Fibroblast of skin of right quadriceps (primary cell): ENCODE results near the gene ELOVL3.
A peak's percentile ranks its signal among the peaks of the same experiment; 100 is the strongest.
"Not testable (repeated sequence)": the region's sequence is repeated elsewhere in the genome, so short reads cannot be mapped to it uniquely, and the experiment has no call there.

Experiments
- DNase-seq: peaks from one replicate; pipeline ENCODE4 v3.0.0-alpha.2; 2013

Gene ELOVL3

DNA sequence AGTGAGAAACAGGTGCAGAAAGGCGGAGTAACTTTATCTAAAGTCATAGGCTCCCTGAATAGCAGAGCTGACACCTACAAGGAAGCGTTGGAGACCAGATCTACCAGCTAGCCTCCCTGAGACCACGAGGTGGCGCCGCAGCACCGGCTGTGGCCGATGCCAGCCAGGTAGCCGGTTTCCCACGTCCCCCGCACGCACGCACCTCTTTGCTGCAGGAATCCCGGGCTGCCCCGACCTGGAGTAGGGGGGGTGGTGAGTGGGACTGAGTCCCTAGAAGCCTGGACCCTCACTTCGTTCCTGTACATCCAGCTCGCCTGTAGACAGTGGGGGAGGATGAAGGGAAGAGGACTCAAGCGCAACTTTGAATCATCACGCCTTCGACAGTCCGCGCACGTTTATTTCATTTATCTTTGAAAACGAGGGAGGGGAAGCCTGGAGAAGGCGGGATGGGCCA lies 3.7 kb downstream of the ELOVL3 start:
- peak; percentile 58 for DNase-seq

- DNase-seq, result peak; percentile 54
Observed at GRCh38 chr10:102230264-102230860, 4.3 kb downstream of the ELOVL3 start.

DNA sequence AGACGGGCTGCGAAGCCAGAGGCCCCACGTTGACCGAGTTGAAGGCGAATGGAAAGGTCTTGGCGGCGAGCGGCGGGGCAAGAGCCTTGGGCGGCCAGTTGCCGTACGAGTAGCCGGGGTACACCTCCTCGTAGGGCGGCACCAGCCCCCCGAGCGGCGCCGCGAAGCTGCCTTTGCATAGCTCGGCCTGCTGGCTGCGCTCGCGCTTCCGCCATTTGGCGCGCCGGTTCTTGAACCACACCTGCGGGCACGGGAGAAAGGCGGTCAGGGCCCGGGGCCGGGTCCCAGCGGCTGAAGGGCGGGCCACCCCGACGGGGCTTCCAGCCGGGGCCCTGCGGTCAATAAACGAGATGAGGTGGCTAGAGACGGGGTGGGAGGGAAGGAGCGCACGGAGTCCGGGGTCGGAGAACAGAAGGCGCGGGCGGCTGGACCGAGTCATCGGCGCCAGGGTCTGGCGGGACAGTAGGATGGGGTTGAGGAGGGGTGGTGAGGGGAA lies 4.8 kb downstream of the ELOVL3 start:
- no peak for DNase-seq

GRCh38 chr10:102231357-102232318 lies 5.5 kb downstream of the ELOVL3 start:
- DNase-seq, result no peak

DNA sequence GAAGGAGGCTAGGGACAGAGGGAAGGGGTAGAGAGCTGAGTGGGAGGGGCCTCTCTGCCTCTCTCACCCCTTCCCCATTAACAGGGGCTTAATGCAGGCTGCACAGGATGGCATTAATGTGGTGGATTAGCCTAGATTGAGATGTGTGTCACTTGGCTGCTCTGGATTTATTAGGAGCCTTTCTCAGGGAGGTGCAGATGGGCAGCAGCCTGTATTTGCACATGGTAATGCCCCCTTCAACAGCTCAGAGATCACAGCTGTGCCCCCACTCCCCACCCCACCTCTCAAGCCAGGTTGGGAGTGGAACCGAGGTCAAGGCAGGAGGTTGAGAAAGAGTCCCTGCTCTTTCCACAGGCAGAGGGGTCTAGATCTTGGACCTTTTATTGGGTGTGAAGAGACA lies 7.9 kb downstream of the ELOVL3 start:
- DNase-seq, result no peak

DNA sequence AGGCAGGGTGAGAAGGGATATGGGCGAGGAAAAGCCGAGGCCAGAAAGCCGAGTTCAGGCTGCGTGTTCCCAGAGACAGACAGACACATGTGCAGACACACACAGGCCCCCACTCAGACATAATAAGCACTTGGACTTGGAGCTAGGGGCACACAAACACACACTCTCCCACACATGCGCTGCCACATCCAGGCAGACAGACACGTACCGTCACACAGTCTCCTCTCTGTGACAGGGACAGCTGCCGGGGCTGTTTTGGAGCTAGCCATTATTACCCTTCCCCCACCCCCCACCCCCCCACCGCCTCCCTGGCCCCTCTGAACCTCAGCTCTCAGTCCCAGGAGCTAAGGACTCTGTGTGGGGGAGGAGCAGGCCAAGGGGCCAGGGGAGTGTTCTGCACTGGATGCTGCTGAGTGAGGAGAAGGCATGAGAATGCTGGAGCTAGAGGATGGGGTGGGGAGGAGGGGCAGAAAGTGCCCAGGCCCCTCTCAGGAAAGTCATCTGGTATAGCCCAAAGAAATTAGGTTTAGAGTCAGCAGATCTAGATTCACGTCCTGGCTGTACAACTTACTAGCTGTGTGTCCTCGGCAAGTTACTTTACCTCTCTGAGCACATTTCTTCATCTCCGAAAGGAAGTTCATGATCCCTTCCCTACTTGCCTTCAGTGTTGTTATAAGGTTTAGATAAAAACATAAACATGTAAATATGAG lies 8.9 kb downstream of the ELOVL3 start:
- DNase-seq, result no peak

DNA sequence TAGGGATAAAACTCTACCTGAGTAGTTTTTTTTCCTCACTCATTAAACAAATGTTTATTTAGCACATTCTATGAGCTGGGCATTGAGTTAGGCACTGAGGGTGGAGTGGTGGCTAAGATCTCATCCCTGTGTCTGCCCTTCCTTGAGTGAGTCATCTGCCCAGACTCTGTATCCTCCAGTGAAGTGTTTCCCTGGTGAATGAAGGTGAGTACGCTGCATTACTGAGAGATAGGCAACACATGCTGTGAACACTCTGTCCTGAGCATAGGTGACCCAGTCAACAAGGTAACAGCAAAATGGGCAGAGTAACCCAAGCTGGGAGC lies 9.5 kb downstream of the ELOVL3 start:
- no peak for DNase-seq

- DNase-seq, result no peak
Observed at GRCh38 chr10:102236006-102236405, 9.9 kb downstream of the ELOVL3 start.

DNA sequence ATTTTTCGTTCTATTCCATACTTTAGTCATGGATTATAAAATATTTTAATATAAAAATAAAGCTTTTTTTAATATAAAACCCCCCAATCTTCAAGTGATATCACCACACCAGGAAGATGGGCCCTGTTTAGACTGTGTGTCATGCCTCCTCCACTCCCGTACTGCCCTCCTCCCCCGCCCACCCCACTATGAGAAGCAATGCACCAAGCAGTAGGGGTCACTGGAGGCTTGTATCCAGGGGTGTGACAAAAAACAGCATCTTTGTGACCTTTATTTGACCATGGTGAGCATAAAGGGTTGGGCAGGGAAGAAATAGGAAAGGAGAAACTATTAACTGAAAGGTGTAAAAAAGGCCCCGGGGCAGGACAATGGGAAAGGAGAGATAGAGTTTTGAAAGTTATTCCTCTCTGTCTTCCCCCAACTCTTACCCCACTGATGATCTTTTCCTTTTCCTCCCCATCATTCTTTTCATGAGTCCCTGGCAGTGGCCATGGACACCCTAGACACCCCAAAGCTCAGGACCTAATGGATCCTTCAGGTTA lies 11.7 kb downstream of the ELOVL3 start:
- DNase-seq, result no peak

- DNase-seq, result no peak
Observed at GRCh38 chr10:102240467-102241031, 14.4 kb downstream of the ELOVL3 start.

DNA sequence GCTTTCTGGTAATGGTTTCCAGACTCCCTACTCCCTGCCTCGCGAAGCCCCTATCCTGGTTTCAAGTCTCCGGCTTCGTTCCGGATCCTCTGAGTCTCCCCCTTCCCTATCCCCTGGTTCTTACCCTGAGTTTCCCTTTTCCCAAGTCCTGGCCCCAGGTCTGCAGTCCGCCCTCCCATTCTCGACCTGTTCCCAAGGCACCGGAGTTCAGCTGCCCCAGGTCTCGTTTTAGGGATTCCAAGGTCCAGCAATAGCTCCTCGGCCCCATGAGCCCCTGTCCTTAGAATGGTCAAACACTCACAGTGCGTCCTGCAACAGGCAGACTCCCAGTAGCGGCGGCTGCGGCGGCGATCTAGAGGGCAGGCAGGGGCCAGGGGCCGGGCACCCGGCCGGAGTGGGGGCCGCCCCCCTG lies 14.9 kb downstream of the ELOVL3 start:
- DNase-seq, result no peak

- peak; percentile 86 for DNase-seq
Observed at GRCh38 chr10:102241444-102242117, 15.5 kb downstream of the ELOVL3 start, which contains the start of gene PITX3. TSS of gene PITX3 (minus strand) at chr10:102241512. CDS start at chr10:102232080, 9,432 bp downstream.

GRCh38 chr10:102242118-102242485 lies 16.0 kb downstream of the ELOVL3 start:
- DNase-seq, result no peak

- peak; percentile 88 for DNase-seq
Observed at GRCh38 chr10:102243309-102243708, 17.2 kb downstream of the ELOVL3 start.

DNA sequence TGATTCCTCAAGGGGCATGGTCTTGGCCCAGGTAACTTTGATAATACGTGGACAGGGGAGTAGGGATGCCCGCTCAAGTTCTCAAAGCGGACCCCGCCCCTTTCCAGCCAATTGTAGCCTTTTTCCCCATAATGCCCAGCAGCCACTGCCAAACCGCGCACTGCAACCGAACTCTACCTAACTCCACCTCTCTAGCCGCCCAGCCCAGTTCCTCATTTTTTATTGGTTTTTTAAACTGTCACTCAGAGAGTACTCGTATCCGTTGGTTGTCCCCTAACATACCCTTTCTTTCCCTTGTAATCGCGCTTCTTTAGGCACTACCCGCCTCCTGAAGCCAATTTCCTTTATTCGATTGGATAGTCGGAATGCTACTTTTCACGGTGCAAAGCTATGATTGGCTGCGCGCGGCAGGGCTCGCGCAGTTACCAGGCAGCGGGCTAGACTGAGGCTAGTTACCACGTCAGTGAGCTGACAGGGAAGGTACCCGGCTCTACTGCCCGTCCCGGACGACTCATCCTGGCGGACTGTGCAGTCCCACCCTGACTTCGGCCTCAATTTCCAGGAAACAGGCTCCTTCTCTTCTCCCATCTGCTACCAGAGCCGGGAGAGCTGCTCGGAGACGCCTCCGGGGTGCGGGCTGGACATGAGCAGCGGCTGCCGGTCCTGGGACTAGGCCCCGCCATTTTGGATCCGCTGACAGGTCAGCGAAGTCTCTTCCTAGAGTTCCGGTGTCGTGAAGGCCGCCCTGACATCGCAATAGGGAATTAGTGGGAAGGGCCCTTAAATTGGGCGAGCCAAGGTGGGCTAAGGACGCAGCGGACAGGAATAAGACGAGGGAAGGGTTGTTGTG lies 19.2 kb downstream of the ELOVL3 start, which contains the start of gene GBF1:
Gene GBF1 (plus strand): TSS at position 451 of the 850 bp plus-strand sequence. CDS start 13,407 bp downstream, outside the sequence.
- peak; percentile 100 for DNase-seq

DNA sequence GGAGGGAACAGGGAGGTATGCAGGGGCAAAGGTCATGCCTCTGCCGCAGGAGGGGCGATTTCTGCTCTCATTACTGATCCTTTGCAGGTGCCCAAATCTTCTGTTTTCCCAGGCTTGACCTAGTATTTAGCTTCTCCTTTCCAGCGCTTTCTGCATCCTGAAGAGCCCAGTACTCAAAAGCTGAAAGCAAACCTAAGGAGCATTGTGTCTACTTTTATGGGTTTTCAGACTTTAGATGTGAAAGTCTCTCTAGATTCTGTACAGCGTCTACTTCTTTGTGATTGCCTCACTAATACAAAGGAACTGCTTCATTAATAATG lies 19.8 kb downstream of the ELOVL3 start:
- no peak for DNase-seq

DNA sequence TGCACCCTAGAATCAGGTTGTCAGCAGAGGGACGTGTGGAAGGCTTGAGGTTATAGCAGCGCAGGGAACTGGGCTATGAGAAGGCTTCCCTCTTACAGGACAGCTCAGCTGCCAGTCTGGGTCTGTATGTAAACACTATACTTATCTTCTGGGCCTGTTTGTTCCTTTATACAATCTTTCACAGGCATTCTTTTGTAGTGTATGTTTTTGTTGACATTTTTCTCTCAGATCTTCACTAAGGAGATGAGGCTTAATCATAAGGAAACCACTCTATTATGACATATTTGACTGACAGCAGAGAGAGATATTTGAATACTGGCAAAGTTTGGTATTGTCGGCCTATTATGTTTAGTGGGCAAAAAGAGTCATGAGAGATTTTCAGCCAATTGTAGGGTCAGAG lies 20.2 kb downstream of the ELOVL3 start:
- DNase-seq, result no peak

- DNase-seq, result no peak
Observed at GRCh38 chr10:102247734-102248133, 21.6 kb downstream of the ELOVL3 start.

DNA sequence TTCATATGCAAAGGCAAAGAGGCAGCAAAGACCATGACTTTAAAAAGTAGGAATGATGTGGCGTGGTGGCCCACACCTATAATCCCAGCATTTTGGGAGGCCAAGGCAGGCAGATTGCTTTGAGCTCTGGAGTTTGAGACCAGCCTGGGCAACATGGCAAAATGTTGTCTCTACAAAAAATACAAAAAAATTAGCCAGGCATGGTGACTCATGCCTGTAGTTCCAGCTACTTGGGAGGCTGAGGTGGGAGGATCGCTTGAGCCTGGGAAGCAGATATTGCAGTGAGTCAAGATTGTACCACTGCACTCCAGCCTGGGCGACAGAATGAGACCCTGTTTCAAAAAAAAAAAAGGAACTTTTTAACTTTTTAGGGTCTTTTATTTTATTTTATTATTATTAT lies 26.4 kb downstream of the ELOVL3 start:
- DNase-seq, result not testable (repeated sequence)

DNA sequence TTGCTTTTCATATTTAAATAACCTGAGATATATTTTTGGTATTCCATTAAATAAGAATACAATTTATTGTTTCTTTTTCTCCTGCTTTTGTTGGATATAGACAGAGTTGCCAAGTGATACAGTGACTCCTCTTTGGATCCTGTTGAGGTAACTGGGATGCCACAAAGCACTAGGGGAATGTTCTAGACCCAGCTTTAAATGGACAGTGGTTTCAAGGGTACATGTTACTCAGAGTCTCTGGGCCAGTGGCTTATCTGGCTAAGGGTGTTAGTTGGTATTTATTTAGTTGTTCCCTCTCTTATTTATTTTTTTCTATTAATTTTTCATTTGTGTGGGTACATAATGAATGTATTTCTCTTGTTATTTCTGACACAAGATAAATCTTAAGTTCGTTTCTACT lies 28.3 kb downstream of the ELOVL3 start:
- DNase-seq, result no peak

GRCh38 chr10:102255404-102255803 lies 29.3 kb downstream of the ELOVL3 start:
- DNase-seq, result no peak
